HG03442 (cell line): ENCODE results near the gene DTNB.
"Not testable (repeated sequence)": the region's sequence is repeated elsewhere in the genome, so short reads cannot be mapped to it uniquely, and the experiment has no call there.

Source experiments
- ATAC-seq: cut with Tn5 transposase; IDR thresholded peaks from one replicate; pipeline ENCODE4 v1.9.1; 2021; ENCODE audit warnings: mild to moderate bottlenecking, moderate library complexity; ENCODE audit not compliant: unreplicated experiment

DTNB gene

DNA sequence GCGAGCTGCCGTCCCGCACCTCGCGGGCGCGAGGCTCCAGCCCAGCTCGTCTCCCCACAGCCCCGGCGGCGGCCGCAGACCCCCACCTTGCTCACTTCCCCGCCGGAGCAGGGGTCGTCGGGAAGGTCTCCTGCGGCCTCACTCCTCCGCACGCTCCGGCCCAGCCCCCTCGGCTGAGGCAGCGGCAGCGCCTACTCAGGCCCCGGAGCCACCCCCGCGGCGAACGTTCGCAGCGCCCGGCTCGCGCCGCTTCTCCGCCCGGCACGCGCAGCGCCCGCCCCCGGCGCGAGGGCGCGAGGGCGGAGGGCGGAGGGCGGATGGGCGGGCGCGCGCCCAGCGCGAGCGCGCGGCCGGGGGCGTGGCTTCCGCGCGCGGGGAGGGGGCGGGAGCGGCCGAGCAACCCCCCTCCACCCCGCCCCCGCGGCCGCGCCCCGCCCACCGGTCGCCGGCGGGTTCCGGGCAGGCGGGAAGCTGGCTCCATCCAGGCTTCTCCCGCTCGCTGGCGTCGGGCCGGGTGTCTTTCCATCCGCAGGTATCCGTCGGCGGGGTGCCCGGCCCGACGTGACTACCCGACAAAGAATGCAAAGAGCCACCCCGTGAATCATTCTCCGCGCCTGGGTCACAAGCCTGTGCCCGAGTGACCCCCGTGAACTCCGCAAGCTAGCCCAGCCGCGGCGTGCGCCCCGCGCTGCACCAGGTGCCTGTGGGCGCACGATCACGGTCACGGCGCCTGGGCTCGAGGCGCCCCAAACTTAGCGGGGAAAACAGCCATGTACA is at the start of gene DTNB:
Gene DTNB (minus strand): TSS at position 278 of the 777 bp plus-strand sequence. CDS start 20,917 bp downstream, outside the sequence.
- ATAC-seq, result peak; percentile 60

- ATAC-seq, result no peak
Measured at GRCh38 chr2:25722224-25722623, 48.8 kb upstream of the DTNB start.

DNA sequence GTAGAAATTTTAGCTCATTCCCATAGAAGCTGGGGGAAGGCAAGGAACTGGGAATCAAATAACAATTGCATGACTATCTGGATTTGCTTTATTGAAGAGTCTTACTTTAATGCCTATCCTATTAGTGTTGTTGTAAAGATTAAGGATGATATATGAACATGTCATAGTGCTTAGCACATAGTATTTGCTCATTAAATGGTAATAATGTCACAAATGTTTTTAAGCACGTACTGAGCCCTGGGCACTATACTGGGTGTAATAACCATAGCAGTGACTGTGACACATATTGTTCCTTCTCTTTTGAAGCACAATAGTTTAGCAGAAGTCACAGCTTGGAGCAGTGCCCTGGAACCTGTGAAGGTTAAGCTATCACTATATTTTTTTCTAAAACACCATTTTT is 47.2 kb upstream of the DTNB start:
- ATAC-seq, result no peak

GRCh38 chr2:25714740-25715139 is 41.4 kb upstream of the DTNB start:
- no peak for ATAC-seq

DNA sequence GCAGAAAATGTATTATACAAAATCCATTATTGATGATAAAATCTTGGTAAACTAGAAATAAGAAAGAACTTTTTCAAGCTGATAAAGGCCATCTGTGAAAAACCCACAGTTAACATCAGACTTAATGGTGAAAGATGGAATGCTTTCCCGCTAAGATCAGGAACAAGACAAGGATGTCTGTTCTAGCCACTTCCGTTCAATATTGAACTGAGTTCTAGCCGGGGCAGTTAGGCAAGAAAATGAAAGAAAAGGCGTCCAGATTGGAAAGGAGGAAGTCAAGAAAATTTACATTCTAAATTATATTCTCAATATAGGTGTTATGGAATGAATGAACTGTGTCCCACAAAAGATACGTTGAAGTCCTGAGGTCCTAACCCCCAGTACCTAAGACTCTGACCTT is 39.1 kb upstream of the DTNB start:
- ATAC-seq, result no peak

DNA sequence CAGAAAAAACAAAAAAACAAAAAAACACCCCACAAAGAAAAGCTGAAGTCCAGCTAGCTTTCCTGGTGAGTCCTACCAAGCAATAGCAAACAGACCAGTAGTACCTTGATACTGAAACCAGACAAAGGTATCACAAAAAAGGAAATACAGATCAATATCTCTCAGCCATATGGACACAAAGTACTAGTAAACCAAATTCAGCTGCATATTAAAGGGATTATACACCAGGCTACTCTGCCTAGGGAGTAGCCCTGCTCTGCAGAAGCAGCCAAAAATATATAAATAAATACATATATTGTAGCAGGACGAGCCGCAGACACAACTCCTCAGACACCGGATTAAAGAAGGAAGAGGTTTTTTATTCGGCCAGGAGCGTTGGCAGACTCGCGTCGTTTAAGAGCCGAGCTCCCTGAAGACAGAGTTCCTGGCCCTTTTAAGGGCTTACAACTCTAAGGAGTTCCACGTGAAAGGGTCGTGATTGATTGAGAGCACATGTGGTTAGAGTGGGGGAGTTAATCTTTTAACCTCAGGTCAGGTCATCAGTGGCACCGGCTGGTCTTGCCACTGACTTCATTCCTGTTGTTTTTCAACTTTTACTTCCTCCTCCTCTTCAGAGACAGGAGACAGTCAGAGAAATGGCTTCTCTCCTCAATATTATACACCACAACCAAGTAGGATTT is 38.4 kb upstream of the DTNB start:
- no peak for ATAC-seq

- no peak for ATAC-seq
Measured at GRCh38 chr2:25710750-25711149, 37.4 kb upstream of the DTNB start.

DNA sequence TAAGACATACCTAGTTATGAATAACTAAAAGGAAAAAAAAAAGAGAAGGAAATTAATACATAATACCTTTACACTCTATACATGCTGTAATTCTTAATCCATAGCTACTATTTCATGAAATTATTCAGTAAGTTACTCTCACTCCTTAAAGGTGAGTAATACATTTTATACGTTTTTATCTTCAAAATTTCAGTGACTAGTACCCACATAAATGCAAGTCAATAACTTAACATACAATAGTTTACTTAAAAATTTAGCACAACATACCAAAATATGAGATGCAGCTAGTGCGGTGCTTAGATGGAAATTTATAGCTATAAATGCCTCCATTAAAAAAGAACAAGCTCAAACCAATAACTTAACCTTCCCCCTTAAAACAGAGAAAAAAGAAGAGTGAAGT is 36.0 kb upstream of the DTNB start:
- no peak for ATAC-seq

DNA sequence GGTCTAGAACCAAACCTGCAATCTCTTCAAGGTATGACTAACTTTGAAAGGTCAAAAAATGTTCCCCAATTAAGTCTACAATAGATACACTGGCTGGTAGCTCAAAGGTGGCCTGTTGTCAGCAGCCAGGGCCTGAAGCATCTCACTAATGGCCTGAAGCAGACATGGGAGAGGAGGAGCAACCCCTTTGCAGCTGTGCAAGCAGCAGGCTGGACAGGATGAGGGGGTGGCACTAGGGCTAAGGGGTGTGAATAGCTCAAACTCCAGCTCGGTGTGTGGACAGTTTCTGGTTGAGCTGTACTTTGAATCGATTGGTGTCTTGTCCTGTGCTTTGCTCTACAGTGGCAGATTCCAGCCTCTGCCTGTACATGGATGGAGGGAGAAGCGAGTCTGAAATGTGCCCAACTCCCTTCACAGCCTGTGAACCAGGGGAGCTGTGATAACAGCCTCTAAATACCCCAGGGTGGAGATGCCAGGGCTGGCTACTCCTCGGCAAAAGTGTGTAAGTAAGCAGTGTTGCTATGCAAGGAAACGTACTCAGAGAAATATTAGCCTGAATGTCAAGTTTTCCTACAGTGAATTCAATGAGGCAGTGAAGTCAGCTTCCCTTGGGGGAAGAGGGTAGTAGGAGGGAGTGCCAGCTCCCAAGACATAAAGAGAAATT is 34.7 kb upstream of the DTNB start:
- ATAC-seq, result no peak

GRCh38 chr2:25705575-25705974 is 32.2 kb upstream of the DTNB start:
- ATAC-seq, result not testable (repeated sequence)

GRCh38 chr2:25701801-25702200 is 28.4 kb upstream of the DTNB start:
- no peak for ATAC-seq

DNA sequence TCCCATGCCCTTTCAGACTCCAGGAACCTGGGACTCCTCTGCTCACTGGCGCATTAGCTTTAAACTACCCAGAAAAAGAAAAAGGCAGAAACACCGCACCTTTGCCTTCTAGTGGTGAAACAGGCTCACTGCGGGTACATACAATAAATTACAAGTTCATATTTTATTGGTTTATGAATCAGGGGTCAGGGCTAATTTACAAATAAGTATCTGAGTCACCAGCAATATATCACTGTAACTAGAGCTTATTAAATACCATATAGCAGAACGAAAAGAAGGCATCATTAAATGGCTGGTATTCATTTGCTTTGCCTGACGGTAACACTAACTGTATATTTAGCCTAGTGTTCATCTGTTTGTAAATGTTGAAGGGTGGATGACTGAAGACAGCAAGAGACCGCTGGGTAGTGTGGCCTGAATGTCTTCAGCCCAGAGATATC is 26.9 kb upstream of the DTNB start:
- no peak for ATAC-seq

DNA sequence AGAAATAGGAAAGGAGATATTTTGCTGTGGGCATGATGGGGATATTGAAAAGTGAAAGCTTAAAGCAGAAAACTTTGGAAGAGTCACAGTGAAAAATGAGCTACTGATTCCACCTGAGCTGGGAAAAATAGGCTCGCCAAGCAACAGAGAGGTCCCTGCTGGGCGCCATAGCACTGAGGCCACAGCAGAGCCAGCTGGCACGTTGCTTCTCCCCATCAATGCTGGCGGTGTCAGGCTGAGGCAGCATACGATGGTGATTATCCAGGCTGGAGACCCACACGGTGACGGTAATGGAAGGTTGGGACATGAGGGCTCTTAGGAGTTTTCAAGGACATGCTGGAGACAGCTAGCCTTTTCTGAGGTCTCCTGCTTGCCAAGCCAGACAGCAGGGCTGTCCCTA is 25.8 kb upstream of the DTNB start:
- no peak for ATAC-seq

DNA sequence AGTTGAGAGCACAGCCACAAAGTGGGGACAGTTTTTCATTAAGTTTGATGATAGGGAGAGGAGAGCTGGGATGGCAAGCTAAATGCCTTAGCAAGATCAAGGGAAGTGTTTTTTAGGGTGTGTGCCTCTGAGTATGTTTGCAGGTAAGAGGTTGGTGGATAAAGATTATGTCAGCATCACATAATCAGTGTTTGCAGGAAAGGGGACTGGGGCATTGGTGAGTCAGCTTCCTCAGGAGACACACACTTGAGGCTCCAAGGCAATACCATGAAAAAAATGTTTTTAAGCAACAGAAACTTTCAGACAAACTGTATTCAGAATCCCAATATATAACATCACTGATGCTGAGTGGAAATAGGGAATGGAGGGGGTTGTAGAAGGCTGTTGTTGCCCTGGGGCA is 25.4 kb upstream of the DTNB start:
- no peak for ATAC-seq

- ATAC-seq, result no peak
Measured at GRCh38 chr2:25697559-25698341, 24.4 kb upstream of the DTNB start.

GRCh38 chr2:25692737-25693445 is 19.5 kb upstream of the DTNB start:
- ATAC-seq, result no peak

DNA sequence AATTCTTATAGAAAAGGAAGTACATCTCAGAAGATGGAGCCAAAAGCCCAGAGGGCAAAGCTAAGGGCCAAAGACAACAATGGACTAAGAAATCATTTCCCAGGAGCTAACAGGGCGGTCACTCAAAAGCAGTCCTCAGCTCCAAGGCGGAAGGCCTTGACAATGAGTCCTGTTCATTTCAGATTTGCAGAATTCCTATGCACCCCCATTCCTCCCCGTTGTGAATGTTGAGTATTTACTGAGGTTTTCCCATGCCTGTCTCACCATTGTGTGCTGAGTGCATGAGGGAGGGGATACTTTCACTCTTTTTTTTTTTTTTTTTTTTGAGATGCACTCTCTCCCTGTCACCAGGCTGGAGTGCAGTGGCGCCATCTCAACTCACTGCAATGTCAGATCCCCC is 18.8 kb upstream of the DTNB start:
- ATAC-seq, result no peak

DNA sequence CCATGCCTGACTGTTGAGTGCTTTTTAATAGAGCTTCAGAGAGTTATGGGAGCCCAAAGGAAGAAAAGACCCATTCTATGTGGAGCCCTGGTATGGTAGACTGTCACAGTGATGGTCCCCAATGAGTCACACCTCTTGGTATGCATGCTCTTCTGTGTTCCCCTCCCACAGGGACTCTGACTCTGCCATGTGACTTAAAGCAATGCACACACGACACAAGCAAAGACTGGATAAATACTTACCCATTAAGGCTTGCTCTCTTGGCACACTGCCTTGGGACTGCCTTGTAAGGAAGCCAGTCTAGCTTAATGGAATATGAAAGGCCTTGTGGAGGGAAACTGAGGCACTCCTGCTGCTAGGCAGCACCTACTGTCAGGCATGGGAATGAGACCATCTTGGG is 16.7 kb upstream of the DTNB start:
- ATAC-seq, result no peak

GRCh38 chr2:25688236-25688635 is 14.9 kb upstream of the DTNB start:
- no peak for ATAC-seq

DNA sequence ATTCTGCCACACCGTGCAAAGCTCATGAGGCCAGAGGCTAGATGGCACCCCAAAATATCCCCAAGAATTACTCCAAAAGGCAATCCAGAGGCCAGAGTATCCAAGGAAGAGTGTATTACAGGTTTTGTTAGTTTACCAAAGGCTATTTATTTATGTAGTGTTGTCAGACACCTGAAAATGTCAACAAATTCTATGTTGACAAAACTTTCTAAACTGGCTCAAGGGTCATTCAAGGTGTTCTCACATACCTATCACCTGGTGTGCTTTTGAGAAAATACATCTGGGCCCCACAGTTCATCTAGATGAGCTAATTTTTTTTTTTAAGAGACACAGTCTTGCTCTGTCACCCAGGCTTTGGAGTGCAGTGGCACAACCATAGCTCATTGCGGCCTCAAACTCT is 12.4 kb upstream of the DTNB start:
- no peak for ATAC-seq
